D721Med (cell line): Measurements from ENCODE around the gene FKBP4.

Experiments
- DNase-seq: peaks from one replicate; pipeline ENCODE4 v3.0.0; 2011; ENCODE audit warnings: low spot score; ENCODE audit not compliant: insufficient read length
- FAIRE-seq: peaks from 2 replicates; lab custom pipeline; 2011; peaks lifted over from hg19 to GRCh38; lab: Jason Lieb, UNC
- TF ChIP-seq, protein P1 (sequence below): IDR thresholded peaks from 2 replicates; pipeline ENCODE4 v1.5.1; 2012; ENCODE audit warnings: mild to moderate bottlenecking, control low read depth; ENCODE audit not compliant: insufficient read depth; ENCODE audit errors: missing control alignments

Gene FKBP4

DNA sequence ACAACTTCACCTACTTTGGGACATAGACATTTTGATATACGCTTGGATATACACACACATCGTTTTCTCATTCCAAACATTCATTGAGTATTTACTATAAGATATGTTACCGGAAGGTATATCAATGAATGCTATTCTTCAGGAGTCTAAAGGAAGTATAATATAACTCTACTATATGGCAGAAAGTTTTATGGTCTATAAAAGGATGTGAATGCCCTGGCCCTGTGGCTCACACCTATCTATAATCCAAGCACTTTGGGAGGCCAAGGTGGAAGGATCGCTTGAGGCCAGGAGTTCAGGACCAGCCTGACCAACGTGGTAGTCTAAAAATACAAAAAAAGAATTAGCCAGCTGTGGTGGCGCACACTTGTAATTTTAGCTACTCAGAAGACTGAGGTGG is 34.5 kb downstream of the FKBP4 start:
- no peak for DNase-seq
- TF ChIP-seq, protein P1, sequence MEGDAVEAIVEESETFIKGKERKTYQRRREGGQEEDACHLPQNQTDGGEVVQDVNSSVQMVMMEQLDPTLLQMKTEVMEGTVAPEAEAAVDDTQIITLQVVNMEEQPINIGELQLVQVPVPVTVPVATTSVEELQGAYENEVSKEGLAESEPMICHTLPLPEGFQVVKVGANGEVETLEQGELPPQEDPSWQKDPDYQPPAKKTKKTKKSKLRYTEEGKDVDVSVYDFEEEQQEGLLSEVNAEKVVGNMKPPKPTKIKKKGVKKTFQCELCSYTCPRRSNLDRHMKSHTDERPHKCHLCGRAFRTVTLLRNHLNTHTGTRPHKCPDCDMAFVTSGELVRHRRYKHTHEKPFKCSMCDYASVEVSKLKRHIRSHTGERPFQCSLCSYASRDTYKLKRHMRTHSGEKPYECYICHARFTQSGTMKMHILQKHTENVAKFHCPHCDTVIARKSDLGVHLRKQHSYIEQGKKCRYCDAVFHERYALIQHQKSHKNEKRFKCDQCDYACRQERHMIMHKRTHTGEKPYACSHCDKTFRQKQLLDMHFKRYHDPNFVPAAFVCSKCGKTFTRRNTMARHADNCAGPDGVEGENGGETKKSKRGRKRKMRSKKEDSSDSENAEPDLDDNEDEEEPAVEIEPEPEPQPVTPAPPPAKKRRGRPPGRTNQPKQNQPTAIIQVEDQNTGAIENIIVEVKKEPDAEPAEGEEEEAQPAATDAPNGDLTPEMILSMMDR, result no peak
- no peak for FAIRE-seq

DNA sequence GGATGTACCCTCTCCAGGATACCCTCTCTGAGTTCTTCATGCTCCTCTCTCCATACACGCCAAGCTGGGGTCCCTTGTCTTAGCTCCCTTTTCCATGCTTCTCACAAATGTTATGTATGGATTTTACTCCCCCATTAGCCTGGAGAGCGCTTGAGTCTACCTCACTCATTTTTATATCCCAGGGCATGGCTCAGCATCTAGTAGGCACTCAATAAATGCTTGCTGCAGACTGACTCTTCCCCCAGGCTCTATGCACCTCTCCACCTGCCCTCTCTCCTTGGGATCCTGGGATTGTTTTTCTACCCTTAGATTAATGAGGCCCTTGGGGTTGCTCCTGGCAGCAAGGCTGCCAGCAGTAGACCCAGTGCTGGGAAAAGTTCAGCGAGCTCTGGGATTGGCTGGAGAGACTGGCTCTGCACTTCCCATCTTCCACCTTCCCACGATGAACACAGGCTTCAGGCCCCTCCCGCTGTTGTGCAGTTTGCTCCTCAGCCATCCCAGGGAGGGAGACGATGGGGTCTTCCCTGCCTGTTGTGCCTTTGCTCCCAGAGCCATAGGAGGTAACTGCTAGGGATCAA is 37.9 kb downstream of the FKBP4 start:
- DNase-seq (no peak), FAIRE-seq (no peak)

DNA sequence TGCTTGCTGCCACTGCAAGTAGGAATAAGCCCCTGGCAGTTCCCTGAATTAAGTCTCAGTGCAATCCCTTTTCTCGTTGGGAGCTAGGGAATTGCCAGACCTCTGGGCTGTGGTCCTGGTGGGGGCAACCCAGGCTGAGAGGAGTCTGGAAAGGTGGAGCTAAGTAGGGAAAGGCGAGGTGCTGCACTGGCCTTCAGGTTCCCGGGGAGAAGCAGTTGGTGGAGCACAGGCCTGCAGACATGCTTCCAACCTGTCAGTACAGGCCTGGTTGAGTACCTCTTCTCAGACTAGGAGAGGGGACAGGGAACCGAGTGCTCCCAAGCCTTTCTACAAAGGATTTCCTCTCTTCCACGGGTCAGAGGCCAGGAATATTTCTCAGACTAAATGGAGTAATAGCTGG is 38.6 kb downstream of the FKBP4 start:
- DNase-seq (no peak), FAIRE-seq (no peak)
- TF ChIP-seq, protein P1, result no peak

More for the DNA sequence above, 37.9 kb downstream of the FKBP4 start:
- TF ChIP-seq, protein P1, result no peak

DNA sequence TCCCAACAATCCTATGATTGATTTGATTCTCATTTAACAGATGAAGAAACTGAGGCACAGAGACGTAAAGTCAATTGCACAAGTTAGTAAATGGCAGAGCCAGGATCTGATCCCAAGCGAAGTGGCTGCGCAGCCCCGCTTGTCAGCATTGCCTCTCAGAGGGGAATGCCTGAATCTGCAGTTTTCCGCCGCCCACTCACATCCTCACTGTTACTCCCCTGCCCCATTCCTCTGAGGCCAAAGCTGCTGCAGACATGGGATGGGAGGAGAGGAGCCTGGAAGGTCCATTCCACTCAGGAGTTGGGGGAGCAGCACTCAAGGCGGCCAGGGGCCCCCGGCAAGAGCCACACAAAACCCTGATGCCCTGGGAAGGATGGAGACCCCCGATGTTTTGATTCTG is 39.0 kb downstream of the FKBP4 start:
- TF ChIP-seq, protein P1, result no peak
- no peak for DNase-seq
- no peak for FAIRE-seq

DNA sequence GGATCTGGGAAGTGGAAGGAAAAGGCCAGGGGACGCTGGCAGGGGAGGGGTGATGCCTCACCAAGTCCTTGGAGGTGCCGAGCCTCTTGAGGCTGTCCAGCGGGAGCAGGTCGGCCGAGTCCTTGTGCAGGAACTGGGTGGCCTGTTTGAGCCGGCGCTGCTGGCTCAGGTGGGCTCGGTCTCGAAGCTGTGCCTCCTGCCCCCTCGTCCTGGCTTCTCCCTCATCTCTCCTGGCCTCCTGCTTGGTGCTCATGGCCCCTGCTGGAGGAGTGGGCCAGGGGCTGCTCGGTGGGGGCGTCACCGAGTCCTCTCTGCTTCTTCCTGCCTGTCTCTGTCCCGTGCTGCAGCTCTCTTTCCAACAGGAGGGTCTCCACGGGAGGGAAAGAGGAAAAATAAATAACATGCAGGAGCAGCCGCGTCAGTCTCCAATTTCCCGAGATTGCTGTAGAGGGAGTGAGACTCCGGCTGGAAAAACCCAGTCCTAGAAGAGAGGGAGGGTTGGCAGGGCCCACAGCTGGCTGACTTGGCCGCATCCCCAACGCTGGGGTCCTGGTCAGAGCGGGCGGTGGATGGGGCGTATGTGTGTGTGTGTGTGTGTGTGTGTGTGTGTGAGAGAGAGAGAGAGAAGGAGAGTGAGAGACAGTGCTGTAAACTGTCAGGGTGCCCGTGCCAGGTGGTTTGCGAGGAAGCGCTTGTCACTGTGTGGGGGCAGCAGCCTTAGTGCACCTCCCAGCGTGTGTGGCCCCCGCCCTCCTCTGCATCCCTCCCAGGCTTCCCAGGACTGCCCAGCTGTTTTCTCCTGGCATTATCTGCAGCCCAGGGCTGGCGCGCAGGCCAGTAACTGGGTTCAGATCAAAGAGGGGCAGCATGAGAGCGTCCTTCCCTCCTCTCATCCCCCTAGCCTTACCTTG is 40.1 kb downstream of the FKBP4 start, which contains the start of gene NRIP2:
TSS of gene NRIP2 (minus strand) at position 455 of the 911 bp plus-strand sequence. CDS start at position 403, 52 bp downstream.
- no peak for FAIRE-seq
- DNase-seq, result no peak

DNA sequence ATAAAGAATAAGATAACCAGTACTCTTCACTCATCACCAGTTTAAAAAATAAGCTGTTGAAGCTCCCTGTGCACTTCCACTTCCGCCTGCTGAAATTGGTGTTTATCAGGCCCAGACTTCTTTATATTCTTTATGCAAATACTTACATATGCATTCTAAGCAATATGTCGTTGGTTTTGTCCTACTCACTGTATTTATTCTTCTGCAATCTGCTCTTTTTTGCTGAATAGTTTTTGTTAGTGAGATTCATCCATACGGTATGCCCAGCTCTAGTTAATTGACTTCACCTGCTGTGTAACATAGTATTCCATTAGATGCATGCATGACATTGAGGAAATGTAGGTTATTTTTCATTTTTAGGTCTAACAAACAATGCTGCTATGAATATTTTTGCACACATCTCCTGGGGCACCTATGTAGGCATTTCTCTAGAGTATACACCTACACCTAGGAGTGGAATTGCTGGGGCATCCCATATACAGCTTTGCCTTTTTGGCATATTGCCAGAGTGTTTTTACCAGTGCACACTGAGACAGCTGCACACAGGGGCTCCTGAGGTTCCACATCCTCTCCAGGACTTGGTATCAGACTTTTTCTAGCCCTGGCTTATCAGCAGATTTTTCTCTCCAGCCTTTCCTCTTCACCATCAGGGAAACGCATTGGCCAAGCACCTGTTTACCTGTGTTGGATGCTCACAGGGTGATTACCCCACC is 41.1 kb downstream of the FKBP4 start:
- DNase-seq (no peak), FAIRE-seq (no peak)
- TF ChIP-seq, protein P1, result no peak

More for the DNA sequence above, 40.1 kb downstream of the FKBP4 start, which contains the start of gene NRIP2:
- TF ChIP-seq, protein P1, result no peak
